Measurements from ENCODE around the gene MRGPRX1. TPM values are rescaled to one million over a fixed set of nuclear protein-coding genes. Genes with fewer than 3 reads are reported as not detected.
"Not testable (repeated sequence)": the region's sequence is repeated elsewhere in the genome, so short reads cannot be mapped to it uniquely, and the experiment has no call there.

The MRGPRX1 gene
- total and polyA plus RNA-seq, 2 donors: not detected

- Histone ChIP-seq H3K4me1 (ENCODE audit: insufficient read depth) (no peaks in the 10 kb centered on the region), H3K27ac (ENCODE audit: low read depth) (no peak overlapping the region), H3K36me3 (ENCODE audit: insufficient read depth) (no peaks in the 10 kb centered on the region), H3K4me3 (ENCODE audit: low read depth, low read length) (no peak overlapping the region)
- DNase-seq (ENCODE audit: extremely low spot score): no peak
- 56% methylated on average over 2 of the region's 2 CpGs for WGBS
Measured at GRCh38 chr11:18912883-18913282, 26.3 kb downstream of the MRGPRX1 start.

- Histone ChIP-seq H3K36me3 (ENCODE audit: insufficient read depth) (no peaks in the 10 kb centered on the region), H3K27ac (ENCODE audit: low read depth) (no peak overlapping the region), H3K4me3 (ENCODE audit: low read depth, low read length) (no peak overlapping the region), H3K4me1 (ENCODE audit: insufficient read depth) (no peaks in the 10 kb centered on the region)
- WGBS: 87% methylated on average over 3 of the region's 3 CpGs
- no peak for DNase-seq (ENCODE audit: extremely low spot score)
Measured at GRCh38 chr11:18907391-18907790, 31.8 kb downstream of the MRGPRX1 start.

GRCh38 chr11:18900637-18901036 is 38.6 kb downstream of the MRGPRX1 start:
- not testable (repeated sequence) for H3K27ac ChIP-seq (ENCODE audit: low read depth); H3K36me3 ChIP-seq (ENCODE audit: insufficient read depth); H3K4me3 ChIP-seq (ENCODE audit: low read depth, low read length); DNase-seq (ENCODE audit: extremely low spot score); H3K4me1 ChIP-seq (ENCODE audit: insufficient read depth)
- 8% methylated on average over 6 of the region's 6 CpGs for WGBS

DNA sequence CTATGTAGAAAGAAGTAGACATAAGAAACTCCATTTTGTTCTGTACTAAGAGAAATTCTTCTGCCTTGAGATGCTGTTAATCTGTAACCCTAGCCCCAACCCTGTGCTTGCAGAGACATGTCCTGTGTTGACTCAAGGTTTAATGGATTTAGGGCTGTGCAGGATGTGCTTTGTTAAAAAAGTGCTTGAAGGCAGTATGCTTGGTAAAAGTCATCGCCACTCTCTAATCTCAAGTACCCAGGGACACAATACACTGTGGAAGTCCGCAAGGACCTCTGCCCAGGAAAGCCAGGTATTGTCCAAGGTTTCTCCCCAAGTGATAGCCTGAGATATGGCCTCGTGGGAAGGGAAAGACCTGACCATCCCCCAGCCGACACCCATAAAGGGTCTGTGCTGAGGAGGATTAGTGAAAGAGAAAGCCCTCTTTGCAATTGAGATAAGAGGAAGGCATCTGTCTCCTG is 39.0 kb downstream of the MRGPRX1 start:
- H3K4me1 ChIP-seq (ENCODE audit: insufficient read depth); H3K27ac ChIP-seq (ENCODE audit: low read depth); H3K36me3 ChIP-seq (ENCODE audit: insufficient read depth); H3K4me3 ChIP-seq (ENCODE audit: low read depth, low read length): not testable (repeated sequence)
- DNase-seq (ENCODE audit: extremely low spot score): peak; percentile 21
- 19% methylated on average over 4 of the region's 4 CpGs for WGBS

- H3K27ac ChIP-seq (ENCODE audit: low read depth); H3K36me3 ChIP-seq (ENCODE audit: insufficient read depth): not testable (repeated sequence)
- 93% methylated on average over 2 of the region's 2 CpGs for WGBS
Measured at GRCh38 chr11:18891712-18892111, 47.5 kb downstream of the MRGPRX1 start.

DNA sequence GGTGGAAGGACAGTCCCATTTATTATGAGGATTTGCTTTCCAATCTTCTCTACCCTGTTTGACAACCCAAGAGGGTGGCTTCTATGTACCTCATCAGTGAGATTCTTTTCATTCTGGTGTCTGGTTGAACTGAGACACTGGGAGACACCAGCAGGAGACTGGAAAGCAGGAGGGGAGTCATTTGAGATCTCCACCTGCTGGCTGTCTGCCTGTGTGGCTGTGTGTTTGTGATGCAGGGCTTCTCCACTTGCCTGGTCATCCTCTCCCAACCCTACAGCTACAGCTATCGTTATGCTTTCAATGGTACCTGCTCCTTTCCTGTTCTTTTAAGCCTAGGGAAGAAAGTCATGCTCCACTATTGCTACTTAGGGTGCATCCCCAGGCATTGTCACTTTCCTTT is 48.6 kb downstream of the MRGPRX1 start:
- H3K4me1 ChIP-seq (ENCODE audit: insufficient read depth): no peaks in the 10 kb centered on the region
- whole genome bisulfite sequencing: 50% methylated on average over 1 of the region's 1 CpG
- no peaks in the 10 kb centered on the region for H3K36me3 ChIP-seq (ENCODE audit: insufficient read depth)
- no peak overlapping the region for H3K27ac ChIP-seq (ENCODE audit: low read depth)
- H3K4me3 ChIP-seq (ENCODE audit: low read depth, low read length): no peak overlapping the region
- DNase-seq (ENCODE audit: extremely low spot score): no peak

More at GRCh38 chr11:18891712-18892111, 47.5 kb downstream of the MRGPRX1 start:
- not testable (repeated sequence) for H3K4me1 ChIP-seq (ENCODE audit: insufficient read depth); H3K4me3 ChIP-seq (ENCODE audit: low read depth, low read length); DNase-seq (ENCODE audit: extremely low spot score)

Other genes starting within 250 kb of the MRGPRX1 start
- gene TMEM86A, start 240.6 kb downstream of the MRGPRX1 start, total RNA-seq: 2.7 TPM
- gene TMEM86A, start 240.6 kb downstream of the MRGPRX1 start, polyA plus RNA-seq: 4.5 TPM
- gene IGSF22, start 213.2 kb downstream of the MRGPRX1 start, total RNA-seq: 0.21 TPM
- 0.32 TPM for gene IGSF22, start 213.2 kb downstream of the MRGPRX1 start, polyA plus RNA-seq
- 0.21 TPM for gene PTPN5, start 147.6 kb downstream of the MRGPRX1 start, total RNA-seq
- gene PTPN5, start 147.6 kb downstream of the MRGPRX1 start, polyA plus RNA-seq: 1.3 TPM
- not detected for gene MRGPRX2, start 121.3 kb upstream of the MRGPRX1 start, total RNA-seq
- gene MRGPRX2, start 121.3 kb upstream of the MRGPRX1 start, polyA plus RNA-seq: 0.29 TPM
- 26.5 TPM for gene ZDHHC13, start 177.8 kb upstream of the MRGPRX1 start, total RNA-seq
- 10.2 TPM for gene ZDHHC13, start 177.8 kb upstream of the MRGPRX1 start, polyA plus RNA-seq